Measurements from ENCODE around the gene CBY3. TPM values are rescaled to one million over a fixed set of nuclear protein-coding genes. Genes with fewer than 3 reads are reported as not detected.

CBY3 gene
- not detected for total RNA-seq

DNA sequence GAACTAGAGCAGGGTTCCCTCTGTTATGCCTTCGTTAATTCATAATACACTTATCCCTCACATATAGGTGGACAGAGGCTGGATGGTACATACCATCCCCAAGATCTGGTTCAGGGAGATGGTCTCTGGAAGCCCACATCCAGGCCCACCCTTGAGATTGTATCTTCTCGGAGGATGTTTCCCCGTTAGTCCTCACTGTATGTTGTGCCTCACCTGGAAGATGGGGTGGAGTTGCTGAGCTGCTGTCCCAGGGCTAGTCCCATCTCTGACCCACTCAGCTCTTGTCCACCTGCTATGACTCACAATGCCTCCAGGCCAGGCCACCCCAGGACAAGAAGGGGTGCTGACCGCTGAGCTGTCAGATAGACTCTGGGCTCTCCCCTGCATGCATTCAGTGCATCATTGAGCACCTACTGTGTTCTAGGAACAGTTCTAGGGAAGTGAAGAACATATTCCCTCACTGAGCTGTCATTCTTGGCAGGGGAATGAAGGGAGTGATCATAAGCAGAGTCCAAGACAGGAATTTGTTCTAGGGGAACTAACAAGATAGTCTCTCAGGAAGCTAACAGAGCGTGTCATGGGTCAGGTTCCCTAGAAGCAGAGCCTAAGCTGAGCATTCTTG, at the start of gene CBY3:
TSS of gene CBY3 (minus strand) at position 255 of the 622 bp plus-strand sequence. CDS start at position 139, 116 bp downstream.
- Histone ChIP-seq H3K4me3 (no peak within 1 kb of the TSS), H3K4me1 (peaks cover 0 to 18% of the 10 kb centered on the region in 2 donors), H3K27me3 (no peaks in the 10 kb centered on the region), H3K36me3 (no peaks in the 10 kb centered on the region), H3K9me3 (no peaks in the 10 kb centered on the region), H3K27ac (no peak within 1 kb of the TSS)
- intact Hi-C loops (cut with DNase I), result no loop called here
- TF ChIP-seq, protein P1, sequence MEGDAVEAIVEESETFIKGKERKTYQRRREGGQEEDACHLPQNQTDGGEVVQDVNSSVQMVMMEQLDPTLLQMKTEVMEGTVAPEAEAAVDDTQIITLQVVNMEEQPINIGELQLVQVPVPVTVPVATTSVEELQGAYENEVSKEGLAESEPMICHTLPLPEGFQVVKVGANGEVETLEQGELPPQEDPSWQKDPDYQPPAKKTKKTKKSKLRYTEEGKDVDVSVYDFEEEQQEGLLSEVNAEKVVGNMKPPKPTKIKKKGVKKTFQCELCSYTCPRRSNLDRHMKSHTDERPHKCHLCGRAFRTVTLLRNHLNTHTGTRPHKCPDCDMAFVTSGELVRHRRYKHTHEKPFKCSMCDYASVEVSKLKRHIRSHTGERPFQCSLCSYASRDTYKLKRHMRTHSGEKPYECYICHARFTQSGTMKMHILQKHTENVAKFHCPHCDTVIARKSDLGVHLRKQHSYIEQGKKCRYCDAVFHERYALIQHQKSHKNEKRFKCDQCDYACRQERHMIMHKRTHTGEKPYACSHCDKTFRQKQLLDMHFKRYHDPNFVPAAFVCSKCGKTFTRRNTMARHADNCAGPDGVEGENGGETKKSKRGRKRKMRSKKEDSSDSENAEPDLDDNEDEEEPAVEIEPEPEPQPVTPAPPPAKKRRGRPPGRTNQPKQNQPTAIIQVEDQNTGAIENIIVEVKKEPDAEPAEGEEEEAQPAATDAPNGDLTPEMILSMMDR (IDR thresholded peaks at IDR 0.05), result no peak
- DNase-seq (ENCODE audit: low spot score in 2 of 2), result no peak

DNA sequence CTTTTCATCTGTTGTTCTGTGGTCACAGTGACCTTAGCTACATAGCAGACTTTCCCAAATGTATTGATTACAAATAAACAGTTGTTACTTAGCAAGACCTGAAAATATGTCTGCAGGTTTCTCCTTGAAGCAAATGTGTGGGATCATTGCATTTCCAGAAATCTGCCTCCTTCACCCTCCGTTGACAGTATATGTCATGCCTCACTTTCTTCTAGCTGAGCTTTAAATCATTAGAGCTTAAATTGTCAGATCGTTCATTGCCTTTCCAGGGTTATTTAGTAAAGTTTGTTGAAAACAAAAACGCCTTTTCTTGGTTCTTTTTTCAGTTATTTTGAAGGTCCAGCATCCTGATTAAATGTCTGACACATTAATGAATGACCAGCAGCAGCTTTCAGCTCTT, 49.5 kb upstream of the CBY3 start:
- no peak overlapping the region for H3K27ac ChIP-seq
- no peak for DNase-seq (ENCODE audit: low spot score in 2 of 2)
- H3K4me3 ChIP-seq, result no peak overlapping the region
- TF ChIP-seq, protein P1 (IDR thresholded peaks at IDR 0.05), result no peak
- intact Hi-C loops (cut with DNase I), result loop anchor here (5.0 kb wide), 2 partner anchors 178 to 1498 kb away; partner anchors contain the start of genes PHYKPL and RUFY1
- H3K9me3 ChIP-seq, result no peaks in the 10 kb centered on the region
- H3K36me3 ChIP-seq, result peaks cover 52 to 54% of the 10 kb centered on the region in 2 donors
- no peaks in the 10 kb centered on the region for H3K27me3 ChIP-seq
- peaks cover 10 to 23% of the 10 kb centered on the region in 2 donors for H3K4me1 ChIP-seq

DNA sequence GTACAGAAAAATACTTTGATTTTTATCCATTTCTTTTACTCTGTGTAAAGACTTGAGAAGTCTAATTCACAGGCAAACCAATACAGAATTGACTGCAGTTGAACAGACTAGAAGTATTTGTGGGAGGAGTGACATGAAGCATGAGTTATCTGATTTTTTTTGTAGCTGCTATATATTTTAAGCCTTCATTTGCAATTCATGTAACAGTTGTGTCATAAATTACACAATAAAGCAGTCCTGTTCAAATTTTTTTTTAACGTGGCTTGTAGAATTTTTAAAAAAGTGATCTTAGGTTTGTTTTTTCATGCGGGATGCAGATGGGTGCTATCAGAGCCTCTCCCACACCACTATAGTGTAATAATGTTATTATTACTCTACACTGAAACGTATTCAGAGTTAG, 48.9 kb upstream of the CBY3 start:
- Histone ChIP-seq H3K4me1 (peaks cover 9 to 17% of the 10 kb centered on the region in 2 donors), H3K9me3 (no peaks in the 10 kb centered on the region), H3K4me3 (no peak overlapping the region), H3K36me3 (peaks cover 55 to 58% of the 10 kb centered on the region in 2 donors), H3K27me3 (no peaks in the 10 kb centered on the region), H3K27ac (no peak overlapping the region)
- TF ChIP-seq, protein P1 (IDR thresholded peaks at IDR 0.05), result no peak
- intact Hi-C loops (cut with DNase I), result loop anchor here (5.0 kb wide), 2 partner anchors 177 to 1497 kb away; partner anchors contain the start of genes PHYKPL and RUFY1
- no peak for DNase-seq (ENCODE audit: low spot score in 2 of 2)

DNA sequence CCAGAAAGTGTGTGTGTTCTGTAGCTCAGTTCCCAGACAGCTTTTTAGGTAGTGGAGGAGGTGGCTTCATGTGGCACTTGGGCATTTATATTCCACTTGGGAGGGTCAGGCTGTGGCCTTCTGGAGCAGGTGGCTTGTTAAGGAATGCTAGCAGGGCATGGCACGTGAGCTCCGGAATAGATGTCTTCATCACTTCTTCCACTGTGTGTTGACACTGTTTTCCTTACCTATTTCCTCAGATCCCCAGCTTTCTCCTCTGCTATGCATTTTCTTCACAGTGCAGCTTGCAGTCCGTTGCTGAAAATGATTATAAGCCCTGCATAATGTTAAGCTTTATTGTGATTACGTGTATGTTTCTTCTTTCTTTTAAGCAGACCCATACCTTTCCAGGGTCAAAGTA, 48.5 kb upstream of the CBY3 start:
- Histone ChIP-seq H3K27me3 (no peaks in the 10 kb centered on the region), H3K9me3 (no peaks in the 10 kb centered on the region), H3K36me3 (peaks cover 59 to 63% of the 10 kb centered on the region in 2 donors), H3K4me1 (peaks cover 5 to 12% of the 10 kb centered on the region in 2 donors), H3K27ac (no peak overlapping the region), H3K4me3 (no peak overlapping the region)
- TF ChIP-seq, protein P1 (IDR thresholded peaks at IDR 0.05), result no peak
- intact Hi-C loops (cut with DNase I), result no loop called here
- DNase-seq (ENCODE audit: low spot score in 2 of 2), result no peak

DNA sequence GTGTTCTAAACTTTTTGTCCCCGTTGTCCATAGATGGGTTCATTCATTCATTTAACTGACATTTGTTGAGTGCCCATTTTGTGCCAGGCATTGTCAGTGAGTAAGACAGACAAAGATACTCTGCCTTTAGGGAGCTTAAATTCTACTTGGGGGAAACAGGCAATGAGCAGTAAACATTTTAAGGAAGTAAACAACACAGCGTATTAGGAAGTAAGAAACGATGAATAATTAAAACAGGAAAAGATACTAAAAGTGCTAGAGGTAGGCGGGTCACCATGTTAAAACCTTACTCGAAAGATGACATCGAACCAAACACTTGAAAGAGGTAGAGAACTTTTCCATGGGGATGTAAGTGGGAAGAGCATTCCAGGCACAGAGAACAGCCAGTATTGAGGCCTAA, 46.3 kb upstream of the CBY3 start:
- H3K9me3 ChIP-seq, result no peaks in the 10 kb centered on the region
- DNase-seq (ENCODE audit: low spot score in 2 of 2), result no peak
- TF ChIP-seq, protein P1 (IDR thresholded peaks at IDR 0.05), result no peak
- H3K4me3 ChIP-seq, result no peak overlapping the region
- no peaks in the 10 kb centered on the region for H3K27me3 ChIP-seq
- intact Hi-C loops (cut with DNase I), result no loop called here
- H3K36me3 ChIP-seq, result peaks cover 80 to 85% of the 10 kb centered on the region in 2 donors
- H3K27ac ChIP-seq, result peak overlapping the region in 1 of 2 donors; percentile 14
- peaks cover 3 to 6% of the 10 kb centered on the region in 2 donors for H3K4me1 ChIP-seq
